22Rv1 (cell line): Measurements from ENCODE around the gene NUDT9.

Experiments used
- H3K27ac ChIP-seq: fragments of 450-650 bp; 2 replicates; pipeline ENCODE4 v1.5.1; 2017
- CTCF ChIP-seq: fragments of 450-650 bp; IDR thresholded peaks from 2 replicates; pipeline ENCODE4 v1.5.1; 2017; ENCODE audit warnings: mild to moderate bottlenecking
- ZFX ChIP-seq: fragments of 450-650 bp; IDR thresholded peaks from 2 replicates; pipeline ENCODE4 v1.6.1; 2017; ENCODE audit warnings: antibody characterized with exemption, borderline replicate concordance

The NUDT9 gene

GRCh38 chr4:87427518-87427868, 5.1 kb downstream of the NUDT9 start:
- TF ChIP-seq CTCF (no peak), ZFX (no peak)
- H3K27ac ChIP-seq = no peak overlapping the region

- TF ChIP-seq CTCF = no peak
- no peak for TF ChIP-seq ZFX
- no peak overlapping the region for H3K27ac ChIP-seq
These were observed 6.6 kb downstream of the NUDT9 start for GRCh38 chr4:87428979-87429378.

- no peak overlapping the region for H3K27ac ChIP-seq
- TF ChIP-seq ZFX = no peak
- TF ChIP-seq CTCF = no peak
These were observed 7.7 kb downstream of the NUDT9 start for GRCh38 chr4:87430038-87430437.

- no peak for TF ChIP-seq ZFX
- TF ChIP-seq CTCF = no peak
- H3K27ac ChIP-seq = no peak overlapping the region
These were observed 11.0 kb downstream of the NUDT9 start for GRCh38 chr4:87433342-87433741.

- H3K27ac ChIP-seq = no peak overlapping the region
- TF ChIP-seq CTCF (no peak), ZFX (no peak)
These were observed 20.5 kb downstream of the NUDT9 start for GRCh38 chr4:87442889-87443288.

GRCh38 chr4:87444741-87445140, 22.4 kb downstream of the NUDT9 start:
- H3K27ac ChIP-seq = no peak overlapping the region
- TF ChIP-seq ZFX (no peak), CTCF (no peak)

- H3K27ac ChIP-seq = peak overlapping the region; percentile 38; the same call in 1 of the 2 replicates
These were observed 23.6 kb downstream of the NUDT9 start for GRCh38 chr4:87445964-87446363.

GRCh38 chr4:87446375-87446774, 24.0 kb downstream of the NUDT9 start:
- H3K27ac ChIP-seq = peak overlapping the region; percentile 38; the same call in 1 of the 2 replicates

More at GRCh38 chr4:87445964-87446363, 23.6 kb downstream of the NUDT9 start:
- TF ChIP-seq ZFX = no peak
- no peak for TF ChIP-seq CTCF
